ENCODE data around the gene MCF2L.
"Not testable (repeated sequence)": the region's sequence is repeated elsewhere in the genome, so short reads cannot be mapped to it uniquely, and the experiment has no call there.

MCF2L gene

GRCh38 chr13:113029061-113029445 is 60.0 kb downstream of the MCF2L start:
- Histone ChIP-seq H3K4me3 (ENCODE audit: low read length in 2 of 2) (no peak overlapping the region), H3K9me3 (ENCODE audit: control insufficient read depth in 2 of 2, low read length in 2 of 2) (no peaks in the 10 kb centered on the region), H3K9ac (ENCODE audit: low read length in 2 of 2) (no peak overlapping the region), H3K36me3 (ENCODE audit: control insufficient read depth in 2 of 2, insufficient read depth in 2 of 2, low read length in 2 of 2) (no peaks in the 10 kb centered on the region), H3K27me3 (ENCODE audit: control insufficient read depth in 1 of 2, insufficient read depth in 2 of 2, low read length in 2 of 2) (peaks cover 0 to 8% of the 10 kb centered on the region in 2 donors), H3K4me1 (ENCODE audit: control insufficient read depth, insufficient read depth, low read length) (no peaks in the 10 kb centered on the region), H3K27ac (ENCODE audit: low read length) (no peak overlapping the region)

- no peak overlapping the region for H3K4me3 ChIP-seq (ENCODE audit: low read length in 2 of 2)
- no peak overlapping the region for H3K9ac ChIP-seq (ENCODE audit: low read length in 2 of 2)
- peaks cover 0 to 8% of the 10 kb centered on the region in 2 donors for H3K27me3 ChIP-seq (ENCODE audit: control insufficient read depth in 1 of 2, insufficient read depth in 2 of 2, low read length in 2 of 2)
- H3K9me3 ChIP-seq (ENCODE audit: control insufficient read depth in 2 of 2, low read length in 2 of 2): no peaks in the 10 kb centered on the region
- H3K36me3 ChIP-seq (ENCODE audit: control insufficient read depth in 2 of 2, insufficient read depth in 2 of 2, low read length in 2 of 2): no peaks in the 10 kb centered on the region
- no peak overlapping the region for H3K27ac ChIP-seq (ENCODE audit: low read length)
- no peaks in the 10 kb centered on the region for H3K4me1 ChIP-seq (ENCODE audit: control insufficient read depth, insufficient read depth, low read length)
These were observed 60.7 kb downstream of the MCF2L start for GRCh38 chr13:113029487-113030258.

GRCh38 chr13:113030259-113030640 is 61.2 kb downstream of the MCF2L start:
- not testable (repeated sequence) for H3K4me3 ChIP-seq (ENCODE audit: low read length in 2 of 2); H3K9me3 ChIP-seq (ENCODE audit: control insufficient read depth in 2 of 2, low read length in 2 of 2); H3K9ac ChIP-seq (ENCODE audit: low read length in 2 of 2); H3K4me1 ChIP-seq (ENCODE audit: control insufficient read depth, insufficient read depth, low read length); H3K27me3 ChIP-seq (ENCODE audit: control insufficient read depth in 1 of 2, insufficient read depth in 2 of 2, low read length in 2 of 2); H3K27ac ChIP-seq (ENCODE audit: low read length); H3K36me3 ChIP-seq (ENCODE audit: control insufficient read depth in 2 of 2, insufficient read depth in 2 of 2, low read length in 2 of 2)

- no peak overlapping the region for H3K4me3 ChIP-seq (ENCODE audit: low read length in 2 of 2)
- H3K4me1 ChIP-seq (ENCODE audit: control insufficient read depth, insufficient read depth, low read length): peaks cover 6% of the 10 kb centered on the region
- H3K9me3 ChIP-seq (ENCODE audit: control insufficient read depth in 2 of 2, low read length in 2 of 2): no peaks in the 10 kb centered on the region
- H3K36me3 ChIP-seq (ENCODE audit: control insufficient read depth in 2 of 2, insufficient read depth in 2 of 2, low read length in 2 of 2): no peaks in the 10 kb centered on the region
- no peak overlapping the region for H3K9ac ChIP-seq (ENCODE audit: low read length in 2 of 2)
- H3K27ac ChIP-seq (ENCODE audit: low read length): no peak overlapping the region
- H3K27me3 ChIP-seq (ENCODE audit: control insufficient read depth in 1 of 2, insufficient read depth in 2 of 2, low read length in 2 of 2): peaks cover 0 to 5% of the 10 kb centered on the region in 2 donors
These were observed 62.5 kb downstream of the MCF2L start for GRCh38 chr13:113031465-113031864.

GRCh38 chr13:113032291-113032690 is 63.3 kb downstream of the MCF2L start:
- no peaks in the 10 kb centered on the region for H3K9me3 ChIP-seq (ENCODE audit: control insufficient read depth in 2 of 2, low read length in 2 of 2)
- H3K27me3 ChIP-seq (ENCODE audit: control insufficient read depth in 1 of 2, insufficient read depth in 2 of 2, low read length in 2 of 2): peaks cover 0 to 5% of the 10 kb centered on the region in 2 donors
- H3K4me3 ChIP-seq (ENCODE audit: low read length in 2 of 2): no peak overlapping the region
- no peaks in the 10 kb centered on the region for H3K36me3 ChIP-seq (ENCODE audit: control insufficient read depth in 2 of 2, insufficient read depth in 2 of 2, low read length in 2 of 2)
- no peak overlapping the region for H3K27ac ChIP-seq (ENCODE audit: low read length)
- no peak overlapping the region for H3K9ac ChIP-seq (ENCODE audit: low read length in 2 of 2)
- H3K4me1 ChIP-seq (ENCODE audit: control insufficient read depth, insufficient read depth, low read length): peaks cover 6% of the 10 kb centered on the region

- Histone ChIP-seq H3K9me3 (ENCODE audit: control insufficient read depth in 2 of 2, low read length in 2 of 2) (no peaks in the 10 kb centered on the region), H3K27ac (ENCODE audit: low read length) (no peak overlapping the region), H3K36me3 (ENCODE audit: control insufficient read depth in 2 of 2, insufficient read depth in 2 of 2, low read length in 2 of 2) (no peaks in the 10 kb centered on the region), H3K4me3 (ENCODE audit: low read length in 2 of 2) (no peak overlapping the region), H3K27me3 (ENCODE audit: control insufficient read depth in 1 of 2, insufficient read depth in 2 of 2, low read length in 2 of 2) (peaks cover 0 to 5% of the 10 kb centered on the region in 2 donors), H3K9ac (ENCODE audit: low read length in 2 of 2) (no peak overlapping the region), H3K4me1 (ENCODE audit: control insufficient read depth, insufficient read depth, low read length) (peaks cover 6% of the 10 kb centered on the region)
These were observed 64.2 kb downstream of the MCF2L start for GRCh38 chr13:113033054-113033850.

- peak overlapping the region in 1 of 2 donors; percentile 55 for H3K4me3 ChIP-seq (ENCODE audit: low read length in 2 of 2)
- no peaks in the 10 kb centered on the region for H3K9me3 ChIP-seq (ENCODE audit: control insufficient read depth in 2 of 2, low read length in 2 of 2)
- H3K36me3 ChIP-seq (ENCODE audit: control insufficient read depth in 2 of 2, insufficient read depth in 2 of 2, low read length in 2 of 2): no peaks in the 10 kb centered on the region
- no peak overlapping the region for H3K9ac ChIP-seq (ENCODE audit: low read length in 2 of 2)
- no peak overlapping the region for H3K27ac ChIP-seq (ENCODE audit: low read length)
- H3K4me1 ChIP-seq (ENCODE audit: control insufficient read depth, insufficient read depth, low read length): peaks cover 6% of the 10 kb centered on the region
- H3K27me3 ChIP-seq (ENCODE audit: control insufficient read depth in 1 of 2, insufficient read depth in 2 of 2, low read length in 2 of 2): peaks cover 0 to 5% of the 10 kb centered on the region in 2 donors
These were observed 65.6 kb downstream of the MCF2L start for GRCh38 chr13:113034451-113035212.

- Histone ChIP-seq H3K9ac (ENCODE audit: low read length in 2 of 2) (no peak overlapping the region), H3K9me3 (ENCODE audit: control insufficient read depth in 2 of 2, low read length in 2 of 2) (no peaks in the 10 kb centered on the region), H3K4me3 (ENCODE audit: low read length in 2 of 2) (peak overlapping the region in 1 of 2 donors; percentile 55), H3K36me3 (ENCODE audit: control insufficient read depth in 2 of 2, insufficient read depth in 2 of 2, low read length in 2 of 2) (no peaks in the 10 kb centered on the region), H3K27me3 (ENCODE audit: control insufficient read depth in 1 of 2, insufficient read depth in 2 of 2, low read length in 2 of 2) (peaks cover 0 to 5% of the 10 kb centered on the region in 2 donors), H3K27ac (ENCODE audit: low read length) (no peak overlapping the region), H3K4me1 (ENCODE audit: control insufficient read depth, insufficient read depth, low read length) (peaks cover 6% of the 10 kb centered on the region)
These were observed 66.3 kb downstream of the MCF2L start for GRCh38 chr13:113035213-113035800.

GRCh38 chr13:113036401-113036800 is 67.4 kb downstream of the MCF2L start:
- H3K4me1 ChIP-seq (ENCODE audit: control insufficient read depth, insufficient read depth, low read length): peaks cover 6% of the 10 kb centered on the region

GRCh38 chr13:113040031-113040430 is 71.0 kb downstream of the MCF2L start:
- Histone ChIP-seq H3K4me3 (ENCODE audit: low read length in 2 of 2) (no peak overlapping the region), H3K9ac (ENCODE audit: low read length in 2 of 2) (no peak overlapping the region), H3K4me1 (ENCODE audit: control insufficient read depth, insufficient read depth, low read length) (peaks cover 6% of the 10 kb centered on the region), H3K9me3 (ENCODE audit: control insufficient read depth in 2 of 2, low read length in 2 of 2) (no peaks in the 10 kb centered on the region), H3K36me3 (ENCODE audit: control insufficient read depth in 2 of 2, insufficient read depth in 2 of 2, low read length in 2 of 2) (no peaks in the 10 kb centered on the region), H3K27ac (ENCODE audit: low read length) (no peak overlapping the region), H3K27me3 (ENCODE audit: control insufficient read depth in 1 of 2, insufficient read depth in 2 of 2, low read length in 2 of 2) (no peaks in the 10 kb centered on the region)

More at GRCh38 chr13:113036401-113036800, 67.4 kb downstream of the MCF2L start:
- no peaks in the 10 kb centered on the region for H3K36me3 ChIP-seq (ENCODE audit: control insufficient read depth in 2 of 2, insufficient read depth in 2 of 2, low read length in 2 of 2)
- H3K27ac ChIP-seq (ENCODE audit: low read length): no peak overlapping the region
- no peak overlapping the region for H3K9ac ChIP-seq (ENCODE audit: low read length in 2 of 2)
- H3K27me3 ChIP-seq (ENCODE audit: control insufficient read depth in 1 of 2, insufficient read depth in 2 of 2, low read length in 2 of 2): no peaks in the 10 kb centered on the region
- H3K9me3 ChIP-seq (ENCODE audit: control insufficient read depth in 2 of 2, low read length in 2 of 2): no peaks in the 10 kb centered on the region
- H3K4me3 ChIP-seq (ENCODE audit: low read length in 2 of 2): no peak overlapping the region
